GM21390 (cell line): ENCODE results near the gene ABCC1.

ENCODE experiments used
- ATAC-seq: cut with Tn5 transposase; IDR thresholded peaks from one replicate; pipeline ENCODE4 v1.9.1; 2021; ENCODE audit not compliant: unreplicated experiment

ABCC1 gene

DNA sequence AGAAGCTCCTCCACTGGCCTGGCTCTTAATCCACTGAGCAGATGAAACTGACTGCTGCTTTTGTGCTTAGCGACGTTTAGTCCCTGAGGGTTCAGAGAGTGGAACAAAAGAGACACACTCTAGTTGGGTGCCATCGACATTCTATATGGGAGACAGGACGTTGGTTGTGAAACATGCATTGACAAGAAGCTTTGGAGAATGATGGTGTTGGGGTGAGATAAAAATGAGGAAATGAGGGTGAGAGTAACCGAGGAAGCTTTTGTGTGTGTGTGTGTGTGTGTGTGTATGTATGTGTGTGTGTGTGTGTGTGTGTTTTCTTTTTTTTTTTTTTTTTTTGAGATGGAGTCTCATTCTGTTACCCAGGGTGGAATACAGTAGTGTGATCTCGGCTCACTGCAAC, 89.5 kb downstream of the ABCC1 start:
- no peak for ATAC-seq

DNA sequence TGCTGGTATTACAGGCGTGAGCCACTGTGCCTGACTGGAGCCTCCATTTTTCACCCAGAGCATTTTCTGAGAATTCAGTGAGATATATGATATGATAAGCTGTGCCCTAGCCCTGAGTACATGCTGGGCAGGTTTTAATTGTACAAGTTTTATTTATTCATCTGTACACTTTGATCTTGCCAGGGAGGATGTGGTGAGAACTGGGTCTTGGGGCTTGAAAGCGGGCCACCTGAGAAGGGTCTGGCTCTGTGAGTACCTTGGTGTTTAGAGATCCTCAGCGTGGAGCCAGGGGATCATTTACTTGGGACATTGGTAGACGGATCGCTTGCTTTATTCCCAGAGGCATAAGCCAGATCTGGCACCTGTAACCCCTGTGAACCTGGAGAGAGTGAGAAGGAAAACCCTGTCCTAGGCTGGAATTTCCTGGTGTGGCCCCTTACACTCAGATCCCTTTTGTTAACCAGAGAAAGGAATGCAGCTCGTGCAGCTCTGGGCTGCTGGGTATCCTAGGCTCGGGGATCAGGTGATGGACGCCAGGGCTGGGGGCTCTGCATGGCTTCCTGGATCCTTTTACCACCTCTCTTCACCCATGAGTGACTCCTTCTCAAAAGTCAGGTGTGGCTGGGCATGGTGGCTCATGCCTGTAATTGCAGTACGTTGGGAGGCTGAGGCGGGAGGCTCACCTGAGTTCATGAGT, 91.9 kb downstream of the ABCC1 start:
- ATAC-seq: no peak

GRCh38 chr16:16042076-16042475, 92.7 kb downstream of the ABCC1 start:
- ATAC-seq: no peak

GRCh38 chr16:16045296-16045695, 95.9 kb downstream of the ABCC1 start:
- no peak for ATAC-seq

GRCh38 chr16:16045879-16046278, 96.5 kb downstream of the ABCC1 start:
- no peak for ATAC-seq

DNA sequence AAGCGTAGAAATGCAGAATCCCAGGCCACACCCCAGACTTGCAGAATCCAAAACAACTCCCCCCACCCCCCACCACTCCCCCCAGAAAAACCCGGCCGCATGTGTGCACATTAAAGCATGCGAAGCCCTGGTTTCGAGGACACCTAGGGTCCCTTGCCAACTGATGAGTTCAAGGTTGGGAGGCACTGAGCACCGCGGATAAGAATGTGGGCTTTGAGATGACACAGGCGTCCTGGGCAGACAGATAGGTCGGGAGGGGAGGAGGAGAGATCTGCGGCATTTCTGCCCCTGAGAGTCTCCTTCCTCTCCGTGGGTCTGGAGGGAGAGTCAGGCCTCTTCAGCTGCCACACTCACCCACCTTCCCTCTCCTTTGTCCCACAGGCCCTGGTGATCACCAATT, 98.3 kb downstream of the ABCC1 start:
- ATAC-seq: no peak

GRCh38 chr16:16048904-16049582, 99.6 kb downstream of the ABCC1 start:
- ATAC-seq: no peak

DNA sequence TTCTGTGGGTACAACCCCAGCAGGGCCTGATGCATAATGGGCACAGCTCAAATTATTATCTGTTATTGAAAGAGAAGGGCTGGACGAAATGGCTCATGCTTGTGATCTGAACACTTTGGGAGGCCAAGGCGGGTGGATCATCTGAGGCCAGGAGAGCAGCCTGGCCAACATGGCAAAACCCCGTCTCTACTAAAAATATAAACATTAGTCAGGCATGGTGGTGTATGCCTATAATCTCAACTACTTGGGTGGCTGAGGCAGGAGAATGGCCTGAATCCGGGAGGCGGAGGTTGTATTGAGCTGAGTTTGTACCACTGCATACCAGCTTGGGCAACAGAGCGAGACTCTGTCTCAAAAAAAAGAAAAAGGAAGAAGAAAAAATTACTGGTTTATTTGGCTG, 100.7 kb downstream of the ABCC1 start:
- no peak for ATAC-seq

DNA sequence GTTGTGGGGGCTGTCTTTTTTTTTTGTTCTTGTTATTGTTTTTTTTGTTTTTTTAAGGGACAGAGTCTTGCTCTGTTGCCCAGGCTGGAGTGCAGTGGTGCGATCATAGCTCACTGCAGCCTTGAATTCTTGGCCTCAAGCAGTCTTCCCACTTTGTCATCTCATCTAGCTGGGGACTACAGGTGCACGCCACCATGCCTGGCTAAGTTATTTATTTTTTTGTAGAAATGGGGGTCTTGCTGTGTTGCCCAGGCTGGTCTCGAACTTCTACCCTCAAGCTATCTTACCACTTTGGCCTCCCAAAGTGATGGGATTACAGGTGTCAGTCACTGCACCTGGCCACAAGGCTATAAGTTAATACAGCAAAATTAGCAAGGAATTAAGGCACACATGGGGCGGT, 101.7 kb downstream of the ABCC1 start:
- no peak for ATAC-seq

DNA sequence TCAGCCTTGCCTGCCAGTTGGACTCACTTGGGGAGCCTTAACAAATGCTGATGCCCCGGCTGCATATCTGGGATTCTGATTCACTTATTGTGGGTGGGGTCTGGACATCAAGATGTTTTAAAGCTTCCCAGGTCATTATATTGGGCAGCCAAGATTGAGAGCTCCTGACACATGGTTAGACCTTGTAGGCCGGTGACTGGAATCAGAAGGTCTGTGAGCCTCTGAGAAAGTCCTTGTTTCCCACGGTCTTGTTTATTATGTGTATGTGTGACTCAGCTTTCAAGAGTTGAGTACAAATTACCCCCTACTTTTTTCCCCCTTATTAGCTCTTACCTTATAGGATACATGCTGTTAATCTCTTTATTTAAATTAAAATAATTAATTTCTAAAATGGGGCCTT, 103.5 kb downstream of the ABCC1 start:
- ATAC-seq: no peak

DNA sequence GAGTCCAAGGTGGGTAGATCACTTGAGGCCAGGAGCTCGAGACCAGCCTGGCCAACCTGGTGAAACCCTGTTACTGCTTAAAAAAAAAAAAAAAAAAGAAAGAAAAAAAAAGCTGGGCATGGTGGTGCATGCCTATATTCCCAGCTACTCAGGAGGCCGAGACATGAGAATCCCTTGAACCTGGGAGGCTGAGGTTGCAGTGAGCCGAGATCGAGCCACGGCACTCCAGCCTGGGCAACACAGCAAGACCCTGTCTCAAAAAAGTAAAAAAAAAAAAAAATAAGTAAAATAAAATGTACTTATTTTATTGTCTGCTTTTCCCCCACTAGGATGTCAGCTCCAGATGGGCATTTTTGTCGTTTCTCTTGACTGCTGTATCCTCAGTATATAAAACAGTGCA, 107.7 kb downstream of the ABCC1 start:
- no peak for ATAC-seq

DNA sequence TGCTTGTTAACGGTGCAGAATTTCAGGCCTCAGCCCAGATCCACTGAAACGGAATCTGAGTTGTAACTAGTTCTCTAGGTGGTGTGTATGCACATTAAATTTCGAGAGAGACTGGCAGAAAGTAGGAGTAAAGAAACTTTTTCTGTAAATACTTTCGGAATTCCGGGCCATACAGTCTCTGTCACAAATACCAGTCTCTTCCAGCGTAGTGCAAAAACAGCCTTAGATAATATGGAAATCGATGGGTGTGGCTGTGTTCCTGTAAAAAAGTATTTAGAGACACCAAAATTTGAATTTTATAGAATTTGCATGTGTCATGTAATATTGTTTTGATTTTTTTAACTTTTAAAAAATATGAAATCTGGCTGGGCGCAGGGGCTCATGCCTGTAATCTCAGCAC, 109.7 kb downstream of the ABCC1 start:
- no peak for ATAC-seq

DNA sequence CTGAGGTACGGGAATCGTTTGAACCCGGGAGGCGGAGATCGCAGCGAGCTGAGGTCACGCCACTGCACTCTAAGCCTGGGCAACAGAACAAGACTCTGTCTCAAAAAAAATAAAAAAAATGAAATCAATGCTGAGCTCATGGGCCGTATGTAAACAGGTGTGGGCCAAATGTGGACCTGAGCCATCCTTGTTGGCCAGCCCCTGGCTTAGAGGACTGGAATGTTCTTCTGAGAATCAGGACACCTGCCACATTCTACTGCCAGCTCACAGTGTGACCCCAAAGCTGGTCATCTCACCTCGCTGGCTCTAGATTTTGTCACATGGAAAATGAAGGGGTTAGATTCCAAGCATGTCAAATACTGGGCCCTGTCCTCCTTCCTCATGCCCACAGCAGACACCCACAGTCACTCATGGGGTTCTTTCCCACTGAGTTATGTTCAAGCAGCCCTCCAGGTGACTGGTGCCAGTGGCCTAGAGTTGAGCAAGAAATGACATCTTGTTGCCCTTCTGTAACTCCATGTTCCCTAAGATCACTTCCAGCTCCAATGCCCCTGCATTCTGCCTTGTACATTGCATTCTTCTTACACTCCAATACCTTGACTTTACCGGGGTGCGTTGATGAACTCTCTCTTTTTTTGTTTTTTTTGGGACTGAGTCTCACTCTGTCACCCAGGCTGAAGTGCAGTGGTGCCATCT, 110.6 kb downstream of the ABCC1 start:
- ATAC-seq: no peak

GRCh38 chr16:16062023-16062937, 112.9 kb downstream of the ABCC1 start:
- ATAC-seq: no peak

GRCh38 chr16:16063683-16064082, 114.3 kb downstream of the ABCC1 start:
- no peak for ATAC-seq

DNA sequence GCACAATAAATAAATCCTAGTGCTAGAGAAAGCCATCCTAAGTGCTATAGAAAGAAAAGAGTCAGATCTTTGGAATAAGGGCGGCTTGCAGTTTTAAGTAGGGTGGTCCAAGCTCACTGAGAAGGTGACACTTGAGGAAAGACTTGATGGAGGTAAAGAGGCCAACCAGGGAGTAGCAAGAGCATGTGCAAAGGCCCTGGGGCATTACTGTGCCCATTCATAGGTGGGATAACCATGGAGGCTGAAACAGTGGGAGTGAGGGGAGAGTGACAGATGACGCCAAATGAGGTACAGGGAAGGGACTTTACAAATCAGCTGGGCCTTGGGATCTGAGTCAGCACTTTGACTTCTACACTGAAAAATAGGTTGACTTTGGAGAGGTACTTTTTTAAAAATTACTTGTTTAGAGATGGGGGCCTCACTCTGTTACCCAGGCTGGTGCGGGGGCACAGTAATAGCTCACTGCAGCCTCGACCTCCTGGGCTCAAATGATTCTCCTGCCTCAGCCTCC, 115.5 kb downstream of the ABCC1 start:
- no peak for ATAC-seq

DNA sequence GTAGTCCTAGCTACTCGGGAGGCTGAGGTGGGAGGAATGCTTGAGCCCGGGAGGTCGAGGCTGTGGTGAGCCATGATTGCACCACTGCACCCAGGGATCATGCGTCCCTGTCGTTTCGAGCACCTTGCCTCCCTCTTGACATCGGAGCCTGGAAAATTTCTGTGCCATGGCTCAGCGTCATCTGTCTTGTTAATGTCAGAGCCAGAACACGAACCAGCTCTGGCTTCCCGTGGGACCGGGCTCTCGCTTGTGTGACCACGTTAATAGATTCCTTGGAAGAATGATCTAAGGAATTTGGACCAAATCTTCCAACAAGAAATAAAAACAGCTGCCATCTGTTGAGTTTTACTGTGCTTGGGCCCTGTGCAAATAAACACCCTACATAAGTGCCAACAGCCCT, 117.7 kb downstream of the ABCC1 start:
- no peak for ATAC-seq

- no peak for ATAC-seq
Measured at GRCh38 chr16:16071631-16072244, 122.3 kb downstream of the ABCC1 start.

DNA sequence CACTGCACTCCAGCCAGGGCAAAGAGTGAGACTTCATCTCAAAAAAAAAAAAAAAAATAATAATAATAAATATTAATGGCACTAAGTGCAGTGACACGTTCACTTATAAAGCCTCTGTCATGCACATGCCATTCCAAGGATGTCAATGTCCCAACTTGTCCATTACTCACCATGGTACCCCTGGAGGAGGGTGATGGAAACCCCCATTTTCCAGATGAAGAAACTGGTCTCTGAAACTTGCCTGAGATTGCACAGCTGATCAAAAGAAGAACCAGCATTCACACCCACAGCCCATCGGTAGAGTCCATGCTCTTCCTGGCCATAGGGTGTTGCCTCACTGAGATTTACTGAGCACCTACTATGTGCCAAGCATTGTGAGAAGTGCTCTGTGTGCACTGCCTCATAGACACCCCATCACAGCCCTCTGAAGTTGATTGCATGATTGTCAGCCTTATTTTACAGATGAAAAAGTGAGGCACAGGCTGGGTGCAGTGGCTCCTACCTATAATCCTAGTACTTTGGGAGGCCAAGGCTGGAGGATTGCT, 123.7 kb downstream of the ABCC1 start:
- ATAC-seq: no peak
